B cell (primary cell): ENCODE results near the gene SYNPR. TPM values are rescaled to one million over a fixed set of nuclear protein-coding genes. Genes with fewer than 3 reads are reported as not detected.

Experiments
- ATAC-seq: fragments of 200-7000 bp; cut with Tn5 transposase; one replicate; pipeline ENCODE4 v1.10.0; 2021; ENCODE audit warnings: low read depth, mild to moderate bottlenecking, moderate number of reproducible peaks, moderate library complexity
- CTCF ChIA-PET: fragments of 350-600 bp; sonication (Branson Sonifier 250); formaldehyde crosslinking; loops from one replicate; lab custom pipeline; 2021; ENCODE audit warnings: antibody characterized with exemption, inconsistent platforms; lab: Charles Lee
- POLR2A ChIA-PET: fragments of 350-600 bp; sonication (Branson Sonifier 250); formaldehyde crosslinking; loops from one replicate; lab custom pipeline; 2021; ENCODE audit warnings: antibody characterized with exemption; lab: Charles Lee
- DNase-seq: peaks from one replicate; pipeline ENCODE4 v3.0.0; 2013
- H2AFZ ChIP-seq: 2 replicates; pipeline ENCODE4 v1.6.1; 2012; ENCODE audit warnings: mild to moderate bottlenecking, low read depth, low read length; ENCODE audit not compliant: insufficient read depth, poor library complexity, severe bottlenecking
- H3K27ac ChIP-seq, 2 donors: 1 replicate in 1 of 2; 2 replicates in 1 of 2; pipeline ENCODE4 v1.5.1; 2012 to 2013; ENCODE audit warnings: low read length in 2 of 2, mild to moderate bottlenecking in 2 of 2, moderate library complexity in 1 of 2
- H3K27me3 ChIP-seq, 4 experiments: fragments of 200-600 bp in 1 of 4; sonication (generic) in 1 of 4; replicated peaks in 1 of 4; 1 replicate in 2 of 4; 2 replicates in 2 of 4; pipeline versions ENCODE4 v1.6.1 to v1.7.0; 2013 to 2016; ENCODE audit warnings: low read length in 3 of 4, mild to moderate bottlenecking in 2 of 4, mixed read lengths in 1 of 4, moderate library complexity in 1 of 4; ENCODE audit not compliant: insufficient read depth in 4 of 4, control insufficient read depth in 3 of 4; ENCODE audit errors: control extremely low read depth in 1 of 4
- H3K36me3 ChIP-seq, 2 experiments: replicated peaks in 1 of 2; 1 replicate in 1 of 2; 2 replicates in 1 of 2; pipeline versions ENCODE4 v1.6.1 to v1.7.1; 2013; ENCODE audit warnings: low read length in 1 of 2; ENCODE audit not compliant: insufficient read depth in 2 of 2, control insufficient read depth in 1 of 2; ENCODE audit errors: control extremely low read depth in 1 of 2, extremely low read depth in 1 of 2
- H3K4me1 ChIP-seq, 2 donors: fragments of 200-600 bp in 1 of 2; sonication (generic) in 1 of 2; 1 replicate in 1 of 2; 2 replicates in 1 of 2; pipeline versions ENCODE4 v1.5.1 to v1.6.1; 2013 to 2017; ENCODE audit warnings: low read length in 2 of 2; ENCODE audit not compliant: control insufficient read depth in 2 of 2, insufficient read depth in 2 of 2
- H3K4me2 ChIP-seq: replicated peaks from 2 replicates; pipeline ENCODE3; 2012; ENCODE audit warnings: mild to moderate bottlenecking, low read depth, low read length; ENCODE audit not compliant: poor library complexity, severe bottlenecking
- H3K4me3 ChIP-seq, 5 experiments: fragments of 200-600 bp in 1 of 5; sonication (generic) in 1 of 5; 1 replicate in 3 of 5; 2 replicates in 2 of 5; pipeline versions ENCODE4 v1.5.1 to v1.7.0; 2011 to 2016; ENCODE audit warnings: low read length in 4 of 5, mild to moderate bottlenecking in 4 of 5, low read depth in 2 of 5, control low read depth in 1 of 5, moderate library complexity in 1 of 5; ENCODE audit not compliant: insufficient read depth in 1 of 5; ENCODE audit errors: control extremely low read depth in 1 of 5, extremely low read depth in 1 of 5
- H3K79me2 ChIP-seq: fragments of 200-600 bp; sonication (generic); one replicate; pipeline ENCODE4 v1.6.0; 2016; ENCODE audit warnings: low read length; ENCODE audit not compliant: control insufficient read depth, insufficient read depth
- H3K9ac ChIP-seq: fragments of 200-600 bp; sonication (generic); 2 replicates; pipeline ENCODE4 v1.6.1; 2017; ENCODE audit warnings: mild to moderate bottlenecking, low read length, moderate library complexity
- H3K9me3 ChIP-seq, 3 donors: one replicate each; pipeline versions ENCODE4 v1.6.1 to v1.7.1; 2013; ENCODE audit warnings: low read length in 2 of 3; ENCODE audit not compliant: control insufficient read depth in 2 of 3, insufficient read depth in 1 of 3; ENCODE audit errors: control extremely low read depth in 1 of 3
- H4K20me1 ChIP-seq: 2 replicates; pipeline ENCODE4 v1.6.0; 2012; ENCODE audit warnings: mild to moderate bottlenecking, low read length; ENCODE audit not compliant: insufficient read depth, control insufficient read depth, poor library complexity, severe bottlenecking
- H3K27ac Mint-ChIP-seq: one replicate; pipeline ENCODE4 v1.8.0; 2021; ENCODE audit warnings: mixed read lengths
- H3K27me3 Mint-ChIP-seq: one replicate; pipeline ENCODE4 v1.8.0; 2021; ENCODE audit warnings: mixed read lengths
- H3K4me1 Mint-ChIP-seq: one replicate; pipeline ENCODE4 v1.8.0; 2021; ENCODE audit warnings: mixed read lengths
- H3K4me3 Mint-ChIP-seq: one replicate; pipeline ENCODE4 v1.8.0; 2021; ENCODE audit warnings: mixed read lengths
- H3K9me3 Mint-ChIP-seq: one replicate; pipeline ENCODE4 v1.8.0; 2022; ENCODE audit warnings: mixed read lengths; ENCODE audit not compliant: insufficient read depth
- EZH2 ChIP-seq: IDR thresholded peaks from 2 replicates; pipeline ENCODE4 v1.6.1; 2012; ENCODE audit warnings: borderline replicate concordance, low read depth, mild to moderate bottlenecking, moderate library complexity, low read length; ENCODE audit not compliant: insufficient read depth, poor library complexity, severe bottlenecking
- WGBS: methylation state at CpG from one replicate; pipeline ENCODE4 v1.1.5; 2013; ENCODE audit warnings: missing lambda C conversion rate; ENCODE audit not compliant: insufficient coverage; 5-methylcytosine and 5-hydroxymethylcytosine counted together
- intact Hi-C: fragments of 100-400 bp; cut with micrococcal nuclease; formaldehyde crosslinking; loops from one replicate; pipeline ENCODE4 v1.10.0; 2022
- polyA plus RNA-seq: library from polyadenylated mRNA; depleted of rRNA; stranded (reverse); fragments of >200 nt; gene quantifications from 2 replicates; pipeline ENCODE4 v1.2.3, GENCODE V29; 2012
- total RNA-seq, 2 donors: library from RNA; stranded (reverse); fragments of 120-200 nt in 1 of 2; gene quantifications; 1 replicate in 1 of 2; 2 replicates in 1 of 2; pipeline versions ENCODE4 v1.2.3 to v1.2.4, GENCODE V29; 2013 to 2022
- TF ChIP-seq, protein P1 (sequence below): fragments of 200-600 bp; IDR thresholded peaks from one replicate; pipeline ENCODE4 v1.8.0; 2022; ENCODE audit warnings: antibody characterized with exemption, mild to moderate bottlenecking

SYNPR gene
- total and polyA plus RNA-seq, 2 donors (not counting 1 experiment from before 2014, with no cell fraction given): not detected

DNA sequence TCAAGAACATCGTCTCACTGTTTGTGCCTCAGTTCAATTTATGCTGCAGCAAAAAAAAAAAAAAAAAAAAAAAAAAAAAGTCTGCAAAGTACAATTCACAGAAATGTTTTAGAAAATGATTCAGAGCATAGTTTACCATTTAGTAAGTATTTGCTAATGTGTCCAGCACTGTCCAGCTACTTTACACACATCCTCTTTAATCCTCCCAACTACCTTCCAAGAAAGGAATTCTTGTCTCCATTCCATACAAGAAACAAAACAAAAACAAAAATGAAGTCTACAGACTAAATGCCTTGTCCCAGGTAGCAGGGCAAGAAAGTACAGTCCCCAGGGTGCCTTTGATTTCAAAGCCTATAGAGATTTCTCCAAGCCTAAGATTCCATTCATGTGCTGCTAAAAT lies 335.5 kb downstream of the SYNPR start:
- H3K9me3 ChIP-seq: no peaks in the 10 kb centered on the region
- no peaks in the 10 kb centered on the region for H3K9me3 Mint-ChIP-seq
- no peak overlapping the region for H3K4me3 Mint-ChIP-seq
- H4K20me1 ChIP-seq: no peaks in the 10 kb centered on the region
- no peak overlapping the region for H3K27ac ChIP-seq
- no peaks in the 10 kb centered on the region for H3K27me3 Mint-ChIP-seq
- no peak overlapping the region for H3K9ac ChIP-seq
- WGBS: no CpG with 5 or more reads among the region's 1 CpG
- H3K27ac Mint-ChIP-seq: no peak overlapping the region
- DNase-seq (no peak), ATAC-seq (no peak)
- ChIA-PET POLR2A (no interaction called here), CTCF (no interaction called here)
- no peak overlapping the region for H3K4me3 ChIP-seq
- H3K36me3 ChIP-seq: no peaks in the 10 kb centered on the region
- H2AFZ ChIP-seq: no peak overlapping the region
- no peaks in the 10 kb centered on the region for H3K4me1 ChIP-seq
- no peaks in the 10 kb centered on the region for H3K27me3 ChIP-seq
- H3K79me2 ChIP-seq: no peaks in the 10 kb centered on the region
- intact Hi-C loops: no loop called here
- H3K4me1 Mint-ChIP-seq: no peaks in the 10 kb centered on the region
- H3K4me2 ChIP-seq: no peak overlapping the region
- TF ChIP-seq, protein P1, sequence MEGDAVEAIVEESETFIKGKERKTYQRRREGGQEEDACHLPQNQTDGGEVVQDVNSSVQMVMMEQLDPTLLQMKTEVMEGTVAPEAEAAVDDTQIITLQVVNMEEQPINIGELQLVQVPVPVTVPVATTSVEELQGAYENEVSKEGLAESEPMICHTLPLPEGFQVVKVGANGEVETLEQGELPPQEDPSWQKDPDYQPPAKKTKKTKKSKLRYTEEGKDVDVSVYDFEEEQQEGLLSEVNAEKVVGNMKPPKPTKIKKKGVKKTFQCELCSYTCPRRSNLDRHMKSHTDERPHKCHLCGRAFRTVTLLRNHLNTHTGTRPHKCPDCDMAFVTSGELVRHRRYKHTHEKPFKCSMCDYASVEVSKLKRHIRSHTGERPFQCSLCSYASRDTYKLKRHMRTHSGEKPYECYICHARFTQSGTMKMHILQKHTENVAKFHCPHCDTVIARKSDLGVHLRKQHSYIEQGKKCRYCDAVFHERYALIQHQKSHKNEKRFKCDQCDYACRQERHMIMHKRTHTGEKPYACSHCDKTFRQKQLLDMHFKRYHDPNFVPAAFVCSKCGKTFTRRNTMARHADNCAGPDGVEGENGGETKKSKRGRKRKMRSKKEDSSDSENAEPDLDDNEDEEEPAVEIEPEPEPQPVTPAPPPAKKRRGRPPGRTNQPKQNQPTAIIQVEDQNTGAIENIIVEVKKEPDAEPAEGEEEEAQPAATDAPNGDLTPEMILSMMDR: no peak
- no peak for TF ChIP-seq EZH2

DNA sequence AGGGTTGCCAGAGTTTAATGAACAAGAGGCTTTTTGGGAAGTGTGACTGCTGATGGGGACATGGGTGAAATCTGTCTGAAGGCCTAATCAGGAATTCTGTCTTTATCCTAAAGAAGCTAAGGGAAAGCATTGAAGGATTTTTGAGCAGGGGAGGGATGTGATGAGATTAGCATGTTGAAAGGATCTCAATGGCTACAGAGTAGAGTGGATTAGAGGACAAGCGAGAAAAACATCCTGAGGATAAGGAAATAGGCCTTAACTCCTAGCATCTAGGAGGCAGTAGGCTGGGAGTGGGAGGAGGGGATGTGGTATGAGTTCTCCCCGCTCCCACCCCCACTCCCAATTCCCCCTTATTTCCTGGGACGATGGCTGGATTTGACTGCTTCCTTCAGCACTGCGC lies 339.3 kb downstream of the SYNPR start:
- ChIA-PET POLR2A (no interaction called here), CTCF (no interaction called here)
- H3K27ac ChIP-seq: no peak overlapping the region
- ATAC-seq (no peak), DNase-seq (no peak)
- no peaks in the 10 kb centered on the region for H3K36me3 ChIP-seq
- intact Hi-C loops: no loop called here
- TF ChIP-seq EZH2: no peak
- TF ChIP-seq, protein P1: no peak
- no peaks in the 10 kb centered on the region for H3K4me1 ChIP-seq
- Mint-ChIP-seq H3K4me3 (no peak overlapping the region), H3K27me3 (no peaks in the 10 kb centered on the region), H3K4me1 (no peaks in the 10 kb centered on the region), H3K9me3 (peaks cover 2% of the 10 kb centered on the region), H3K27ac (no peak overlapping the region)
- no peak overlapping the region for H3K9ac ChIP-seq
- H3K4me2 ChIP-seq: no peak overlapping the region
- no peaks in the 10 kb centered on the region for H4K20me1 ChIP-seq
- H2AFZ ChIP-seq: no peak overlapping the region
- no peak overlapping the region for H3K4me3 ChIP-seq
- peaks cover 0 to 4% (median 0%) of the 10 kb centered on the region in 3 donors for H3K9me3 ChIP-seq
- 76% methylated on average over 2 of the region's 4 CpGs for WGBS
- no peaks in the 10 kb centered on the region for H3K27me3 ChIP-seq
- H3K79me2 ChIP-seq: no peaks in the 10 kb centered on the region
